ENCODE measurements around the gene AKTIP.

- TF ChIP-seq TAF1 (IDR thresholded peaks at IDR 0.05; ENCODE audit: borderline replicate concordance, insufficient read depth, low read length) (no peak), POLR2AphosphoS5 (IDR thresholded peaks at IDR 0.05; ENCODE audit: low read depth, low read length) (no peak)
Measured at GRCh38 chr16:53509906-53510703, 7.1 kb upstream of the AKTIP start.

Measured in PFSK-1 (cell line).